GM10266 (cell line): ENCODE measurements around the gene MTMR8.
"Not testable (repeated sequence)": the region's sequence is repeated elsewhere in the genome, so short reads cannot be mapped to it uniquely, and the experiment has no call there.

Source experiments
- DNase-seq: peaks from one replicate; pipeline ENCODE4 v3.0.0; 2012; ENCODE audit errors: extremely low spot score
- TF ChIP-seq, protein P1 (sequence below): IDR thresholded peaks from 2 replicates; pipeline ENCODE4 v1.5.1; 2012; ENCODE audit warnings: mild to moderate bottlenecking, low read depth; ENCODE audit not compliant: control insufficient read depth, insufficient read depth; ENCODE audit errors: missing control alignments

Gene MTMR8

DNA sequence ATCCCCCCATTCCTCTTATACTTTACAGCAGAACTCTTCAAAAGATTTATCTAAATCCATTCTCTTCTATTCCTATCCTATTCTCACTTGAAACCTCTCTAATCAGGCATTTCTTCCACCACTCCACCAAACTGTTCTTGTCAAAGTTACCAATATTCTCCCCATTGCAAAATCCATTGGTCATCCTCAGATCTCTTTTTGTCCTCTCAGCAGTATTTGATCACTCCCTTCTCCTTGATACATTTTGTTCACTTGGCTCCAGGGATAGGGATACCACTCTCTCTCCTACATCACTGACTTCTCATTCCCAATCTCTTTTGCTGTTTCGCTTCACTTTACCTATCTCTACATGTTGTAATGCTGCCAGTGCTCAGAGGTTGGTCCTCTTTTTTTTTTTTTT lies 2.8 kb upstream of the MTMR8 start:
- TF ChIP-seq, protein P1, sequence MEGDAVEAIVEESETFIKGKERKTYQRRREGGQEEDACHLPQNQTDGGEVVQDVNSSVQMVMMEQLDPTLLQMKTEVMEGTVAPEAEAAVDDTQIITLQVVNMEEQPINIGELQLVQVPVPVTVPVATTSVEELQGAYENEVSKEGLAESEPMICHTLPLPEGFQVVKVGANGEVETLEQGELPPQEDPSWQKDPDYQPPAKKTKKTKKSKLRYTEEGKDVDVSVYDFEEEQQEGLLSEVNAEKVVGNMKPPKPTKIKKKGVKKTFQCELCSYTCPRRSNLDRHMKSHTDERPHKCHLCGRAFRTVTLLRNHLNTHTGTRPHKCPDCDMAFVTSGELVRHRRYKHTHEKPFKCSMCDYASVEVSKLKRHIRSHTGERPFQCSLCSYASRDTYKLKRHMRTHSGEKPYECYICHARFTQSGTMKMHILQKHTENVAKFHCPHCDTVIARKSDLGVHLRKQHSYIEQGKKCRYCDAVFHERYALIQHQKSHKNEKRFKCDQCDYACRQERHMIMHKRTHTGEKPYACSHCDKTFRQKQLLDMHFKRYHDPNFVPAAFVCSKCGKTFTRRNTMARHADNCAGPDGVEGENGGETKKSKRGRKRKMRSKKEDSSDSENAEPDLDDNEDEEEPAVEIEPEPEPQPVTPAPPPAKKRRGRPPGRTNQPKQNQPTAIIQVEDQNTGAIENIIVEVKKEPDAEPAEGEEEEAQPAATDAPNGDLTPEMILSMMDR = no peak
- DNase-seq = no peak

GRCh38 chrX:64395568-64395929 lies 297 bp upstream of the MTMR8 start:
- no peak for DNase-seq
- TF ChIP-seq, protein P1 = no peak

GRCh38 chrX:64394059-64394873 lies 986 bp downstream of the MTMR8 start:
- DNase-seq = no peak
- TF ChIP-seq, protein P1 = no peak

DNA sequence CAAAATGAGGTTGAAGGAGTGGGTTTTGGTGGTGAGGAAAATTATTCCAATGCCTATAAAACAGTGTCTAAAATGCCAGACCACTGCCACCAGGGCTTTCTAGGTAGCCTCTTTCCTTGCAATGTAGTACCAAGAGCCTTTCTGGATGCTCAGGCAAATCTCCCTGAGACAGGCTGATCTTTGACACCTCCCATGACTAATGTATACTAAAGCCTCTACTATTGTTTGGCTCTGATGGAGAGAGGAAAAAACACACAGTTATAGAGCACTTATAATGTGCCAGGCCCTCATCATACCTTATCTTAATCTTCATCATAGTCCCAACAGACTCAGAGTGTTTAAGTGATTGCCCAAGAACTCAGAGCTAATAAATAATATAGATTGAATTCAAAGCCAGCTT lies 5.8 kb downstream of the MTMR8 start:
- no peak for DNase-seq
- TF ChIP-seq, protein P1 = no peak

GRCh38 chrX:64380789-64381188 lies 14.5 kb downstream of the MTMR8 start:
- DNase-seq = not testable (repeated sequence)

GRCh38 chrX:64379924-64380323 lies 15.3 kb downstream of the MTMR8 start:
- DNase-seq = no peak
- TF ChIP-seq, protein P1 = no peak

DNA sequence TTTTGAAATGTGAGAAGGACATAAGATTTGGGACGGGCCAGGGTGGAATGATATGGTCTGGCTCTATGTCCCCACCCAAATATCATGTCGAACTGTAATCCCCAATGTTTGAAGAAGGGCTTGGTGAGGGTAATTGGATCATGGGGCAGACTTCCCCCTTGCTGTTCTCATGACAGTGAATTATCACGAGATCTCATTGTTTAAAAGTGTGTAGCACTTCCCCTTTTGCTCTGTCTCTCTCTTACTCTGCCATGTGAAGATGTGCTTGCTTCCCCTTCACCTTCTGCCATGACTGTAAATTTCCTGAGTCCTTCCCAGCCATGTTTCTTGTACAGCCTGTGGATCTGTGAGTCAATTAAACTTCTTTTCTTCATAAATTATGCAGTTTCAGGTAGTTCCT lies 17.5 kb downstream of the MTMR8 start:
- DNase-seq = no peak
- TF ChIP-seq, protein P1 = no peak

- TF ChIP-seq, protein P1 = no peak
- no peak for DNase-seq
These were observed 43.2 kb downstream of the MTMR8 start for GRCh38 chrX:64352081-64352480.
